Measurements from ENCODE around the gene TNXB.
"Not testable (repeated sequence)": the region's sequence is repeated elsewhere in the genome, so short reads cannot be mapped to it uniquely, and the experiment has no call there.

DNA sequence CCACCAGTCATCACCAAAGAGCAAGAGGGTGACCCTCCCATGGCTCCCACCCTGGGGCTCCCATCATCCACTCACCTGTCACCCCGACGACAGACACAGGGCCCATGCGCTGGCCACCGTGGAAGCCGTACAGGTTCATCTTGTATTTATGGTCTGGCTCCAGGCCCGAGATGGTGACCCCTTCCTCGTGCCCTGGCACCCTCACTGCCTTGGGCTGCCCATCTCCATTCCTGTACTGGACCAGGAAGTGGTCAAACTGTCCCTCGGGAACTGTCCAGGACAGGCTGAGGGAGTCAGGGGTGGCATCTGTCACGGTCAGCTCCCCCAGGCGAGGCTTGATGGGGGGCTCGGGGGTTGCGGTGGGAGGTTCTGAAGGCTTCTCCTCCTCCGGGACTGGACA, 40.8 kb downstream of the TNXB start:
- TF ChIP-seq RAD21 (CRISPR knock-in tag; conservative IDR thresholded peaks at IDR 0.05 in 1 of 2, IDR thresholded peaks at IDR 0.05 in 1 of 2); ZNF695 (CRISPR knock-in tag; IDR thresholded peaks at IDR 0.05); MAX (CRISPR knock-in tag; IDR thresholded peaks at IDR 0.05); SMARCC2 (IDR thresholded peaks at IDR 0.05; ENCODE audit: low read depth); TEAD1 (CRISPR knock-in tag; IDR thresholded peaks at IDR 0.05); MYNN (IDR thresholded peaks at IDR 0.05); MYNN (CRISPR knock-in tag; IDR thresholded peaks at IDR 0.05): not testable (repeated sequence)

Measured in K562 (cell line).